ENCODE measurements around the gene DNASE2B. TPM values are rescaled to one million over a fixed set of nuclear protein-coding genes. Genes with fewer than 3 reads are reported as not detected.

Gene DNASE2B
- total RNA-seq, 1 donor: not detected

- DNase-seq (ENCODE audit: low read depth in 2 of 3, low spot score in 2 of 3): no peak
Observed at GRCh38 chr1:84410328-84411095, 12.2 kb downstream of the DNASE2B start.

- no peak for DNase-seq (ENCODE audit: low read depth in 2 of 3, low spot score in 2 of 3)
Observed at GRCh38 chr1:84412316-84412942, 14.1 kb downstream of the DNASE2B start.

GRCh38 chr1:84415396-84415795 lies 17.1 kb downstream of the DNASE2B start:
- peak in 1 of 3 donors; percentile 39 for DNase-seq (ENCODE audit: low read depth in 2 of 3, low spot score in 2 of 3)

- DNase-seq (ENCODE audit: low read depth in 2 of 3, low spot score in 2 of 3): no peak
Observed at GRCh38 chr1:84422909-84423308, 24.6 kb downstream of the DNASE2B start.

- DNase-seq (ENCODE audit: low read depth in 2 of 3, low spot score in 2 of 3): no peak
Observed at GRCh38 chr1:84424513-84425149, 26.3 kb downstream of the DNASE2B start.

- DNase-seq (ENCODE audit: low read depth in 2 of 3, low spot score in 2 of 3): peak in 1 of 3 donors; percentile 21
Observed at GRCh38 chr1:84425150-84425896, 27.0 kb downstream of the DNASE2B start.

- DNase-seq (ENCODE audit: low read depth in 2 of 3, low spot score in 2 of 3): no peak
Observed at GRCh38 chr1:84426376-84426775, 28.1 kb downstream of the DNASE2B start.

- DNase-seq (ENCODE audit: low read depth in 2 of 3, low spot score in 2 of 3): no peak
Observed at GRCh38 chr1:84427250-84428188, 29.2 kb downstream of the DNASE2B start.

- no peak for DNase-seq (ENCODE audit: low read depth in 2 of 3, low spot score in 2 of 3)
Observed at GRCh38 chr1:84428235-84428634, 30.0 kb downstream of the DNASE2B start.

GRCh38 chr1:84429231-84429630 lies 30.9 kb downstream of the DNASE2B start:
- DNase-seq (ENCODE audit: low read depth in 2 of 3, low spot score in 2 of 3): no peak

GRCh38 chr1:84430546-84430945 lies 32.3 kb downstream of the DNASE2B start:
- DNase-seq (ENCODE audit: low read depth in 2 of 3, low spot score in 2 of 3): no peak

- peak; percentile 53 to 87 (median 85) for DNase-seq (ENCODE audit: low read depth in 2 of 3, low spot score in 2 of 3)
Observed at GRCh38 chr1:84433258-84434080, 35.2 kb downstream of the DNASE2B start.

GRCh38 chr1:84434081-84434769 lies 35.9 kb downstream of the DNASE2B start:
- no peak for DNase-seq (ENCODE audit: low read depth in 2 of 3, low spot score in 2 of 3)

- peak in 2 of 3 donors; percentile 22 to 33 for DNase-seq (ENCODE audit: low read depth in 2 of 3, low spot score in 2 of 3)
Observed at GRCh38 chr1:84434801-84435549, 36.7 kb downstream of the DNASE2B start.

- peak in 2 of 3 donors; percentile 52 to 74 for DNase-seq (ENCODE audit: low read depth in 2 of 3, low spot score in 2 of 3)
Observed at GRCh38 chr1:84436876-84437655, 38.8 kb downstream of the DNASE2B start.

- DNase-seq (ENCODE audit: low read depth in 2 of 3, low spot score in 2 of 3): peak; percentile 43 to 96 (median 87)
Observed at GRCh38 chr1:84442256-84442655, 44.0 kb downstream of the DNASE2B start.

All from hematopoietic multipotent progenitor cell (in vitro differentiated cells).